Smooth muscle cell (in vitro differentiated cells): ENCODE results near the gene PEX14. TPM values are rescaled to one million over a fixed set of nuclear protein-coding genes. Genes with fewer than 3 reads are reported as not detected.

ENCODE experiments used
- DNase-seq: peaks from one replicate; lab custom pipeline; 2025; ENCODE audit not compliant: unreplicated experiment; lab: John Stamatoyannopoulos, UW
- H2AFZ ChIP-seq: fragments of 200-600 bp; sonication (generic); 2 replicates; pipeline ENCODE4 v1.6.0; 2016; ENCODE audit warnings: antibody characterized with exemption, low read depth, mild to moderate bottlenecking
- H3F3A ChIP-seq: fragments of 200-600 bp; sonication (generic); 2 replicates; pipeline ENCODE4 v1.6.0; 2017; ENCODE audit warnings: antibody characterized with exemption, low read depth
- H3K27ac ChIP-seq: fragments of 200-600 bp; sonication (generic); 2 replicates; pipeline ENCODE4 v1.5.1; 2016; ENCODE audit warnings: low read depth, mild to moderate bottlenecking
- H3K27me3 ChIP-seq: fragments of 200-600 bp; sonication (generic); 2 replicates; pipeline ENCODE4 v1.6.1; 2016; ENCODE audit warnings: low read depth, mild to moderate bottlenecking
- H3K36me3 ChIP-seq: fragments of 200-600 bp; sonication (generic); 2 replicates; pipeline ENCODE4 v1.5.1; 2016; ENCODE audit warnings: low read depth
- H3K4me1 ChIP-seq: fragments of 200-600 bp; sonication (generic); 2 replicates; pipeline ENCODE4 v1.5.1; 2016; ENCODE audit warnings: low read depth
- H3K4me2 ChIP-seq: fragments of 200-600 bp; sonication (generic); 2 replicates; pipeline ENCODE4 v1.6.0; 2016; ENCODE audit warnings: mild to moderate bottlenecking
- H3K4me3 ChIP-seq: fragments of 200-600 bp; sonication (generic); 2 replicates; pipeline ENCODE4 v1.5.1; 2016; ENCODE audit warnings: mild to moderate bottlenecking
- H3K79me2 ChIP-seq: fragments of 200-600 bp; sonication (generic); 2 replicates; pipeline ENCODE4 v1.6.0; 2016; ENCODE audit warnings: low read depth, mild to moderate bottlenecking
- H3K9ac ChIP-seq: fragments of 200-600 bp; sonication (generic); 2 replicates; pipeline ENCODE4 v1.6.0; 2016; ENCODE audit warnings: low read depth
- H3K9me3 ChIP-seq: fragments of 200-600 bp; sonication (generic); replicated peaks from 2 replicates; pipeline ENCODE4 v1.5.1; 2016; ENCODE audit warnings: low read depth
- H4K20me1 ChIP-seq: fragments of 200-600 bp; sonication (generic); 2 replicates; pipeline ENCODE4 v1.6.0; 2016; ENCODE audit warnings: low read depth
- CTCF ChIP-seq: fragments of 200-600 bp; sonication (generic); IDR thresholded peaks from 2 replicates; pipeline ENCODE4 v1.5.1; 2017; ENCODE audit warnings: borderline replicate concordance, mild to moderate bottlenecking, antibody characterized with exemption; ENCODE audit not compliant: insufficient read depth, poor library complexity, severe bottlenecking
- WGBS: methylation state at CpG from one replicate; pipeline ENCODE4 v1.1.7; 2016; ENCODE audit warnings: low lambda C conversion rate; 5-methylcytosine and 5-hydroxymethylcytosine counted together
- polyA plus RNA-seq: library from polyadenylated mRNA; unstranded; fragments of >200 nt; fragmentation: Nextera tagmentation; extraction: Ambion mirVana; gene quantifications from 2 replicates; pipeline ENCODE4 v1.2.1, GENCODE V29; 2016
- total RNA-seq: library from RNA; depleted of rRNA; stranded (reverse); fragments of >200 nt; gene quantifications from 2 replicates; pipeline ENCODE4 v1.2.3, GENCODE V29; 2014

Gene PEX14
- total and polyA plus RNA-seq, 2 experiments from 2014 or later: 14.2 to 15.2 TPM

- DNase-seq: no peak
- Histone ChIP-seq H2AFZ (no peak overlapping the region), H3K79me2 (no peaks in the 10 kb centered on the region), H3K36me3 (no peaks in the 10 kb centered on the region), H3K4me2 (no peak overlapping the region), H3K4me1 (no peaks in the 10 kb centered on the region), H3F3A (no peaks in the 10 kb centered on the region), H3K4me3 (no peak overlapping the region), H4K20me1 (no peaks in the 10 kb centered on the region), H3K9me3 (no peaks in the 10 kb centered on the region), H3K9ac (no peak overlapping the region), H3K27me3 (no peaks in the 10 kb centered on the region), H3K27ac (no peak overlapping the region)
- WGBS: 39% methylated on average over 7 of the region's 7 CpGs
- TF ChIP-seq CTCF: no peak
Measured at GRCh38 chr1:10438677-10439163, 36.0 kb upstream of the PEX14 start.

- Histone ChIP-seq H3K9me3 (no peaks in the 10 kb centered on the region), H3K4me2 (no peak overlapping the region), H4K20me1 (no peaks in the 10 kb centered on the region), H3K9ac (no peak overlapping the region), H3F3A (no peaks in the 10 kb centered on the region), H2AFZ (no peak overlapping the region), H3K27me3 (no peaks in the 10 kb centered on the region), H3K27ac (no peak overlapping the region), H3K36me3 (no peaks in the 10 kb centered on the region), H3K79me2 (no peaks in the 10 kb centered on the region), H3K4me3 (no peak overlapping the region), H3K4me1 (no peaks in the 10 kb centered on the region)
- WGBS: 97% methylated on average over 2 of the region's 2 CpGs
- no peak for DNase-seq
- TF ChIP-seq CTCF: no peak
Measured at GRCh38 chr1:10440305-10440704, 34.4 kb upstream of the PEX14 start.

GRCh38 chr1:10440794-10441193 lies 34.0 kb upstream of the PEX14 start:
- H3K9me3 ChIP-seq: no peaks in the 10 kb centered on the region
- H3K4me1 ChIP-seq: no peaks in the 10 kb centered on the region
- no peak for TF ChIP-seq CTCF
- no peaks in the 10 kb centered on the region for H3K27me3 ChIP-seq
- no peak overlapping the region for H2AFZ ChIP-seq
- 97% methylated on average over 5 of the region's 5 CpGs for WGBS
- no peak overlapping the region for H3K9ac ChIP-seq
- no peak overlapping the region for H3K4me3 ChIP-seq
- H3K79me2 ChIP-seq: no peaks in the 10 kb centered on the region
- DNase-seq: no peak
- no peak overlapping the region for H3K4me2 ChIP-seq
- no peaks in the 10 kb centered on the region for H3F3A ChIP-seq
- no peaks in the 10 kb centered on the region for H3K36me3 ChIP-seq
- no peaks in the 10 kb centered on the region for H4K20me1 ChIP-seq
- no peak overlapping the region for H3K27ac ChIP-seq

- no peak overlapping the region for H3K4me3 ChIP-seq
- no peaks in the 10 kb centered on the region for H3K9me3 ChIP-seq
- no peaks in the 10 kb centered on the region for H3K4me1 ChIP-seq
- H3K36me3 ChIP-seq: no peaks in the 10 kb centered on the region
- 87% methylated on average over 6 of the region's 6 CpGs for WGBS
- H3K79me2 ChIP-seq: no peaks in the 10 kb centered on the region
- no peak overlapping the region for H3K4me2 ChIP-seq
- H4K20me1 ChIP-seq: no peaks in the 10 kb centered on the region
- H3K9ac ChIP-seq: no peak overlapping the region
- H3K27me3 ChIP-seq: no peaks in the 10 kb centered on the region
- TF ChIP-seq CTCF: no peak
- no peak overlapping the region for H3K27ac ChIP-seq
- H3F3A ChIP-seq: no peaks in the 10 kb centered on the region
- DNase-seq: no peak
- H2AFZ ChIP-seq: no peak overlapping the region
Measured at GRCh38 chr1:10444248-10444647, 30.5 kb upstream of the PEX14 start.
